HG03571 (cell line): ENCODE measurements around the gene ASB13.
"Not testable (repeated sequence)": the region's sequence is repeated elsewhere in the genome, so short reads cannot be mapped to it uniquely, and the experiment has no call there.

Experiments
- ATAC-seq: cut with Tn5 transposase; IDR thresholded peaks from one replicate; pipeline ENCODE4 v1.9.1; 2021; ENCODE audit not compliant: unreplicated experiment

Gene ASB13

GRCh38 chr10:5625992-5626777 is 40.2 kb downstream of the ASB13 start:
- no peak for ATAC-seq

- no peak for ATAC-seq
Observed at GRCh38 chr10:5624701-5625100, 41.7 kb downstream of the ASB13 start.

- ATAC-seq = peak; percentile 85
Observed at GRCh38 chr10:5623081-5623748, 43.2 kb downstream of the ASB13 start.

- ATAC-seq = no peak
Observed at GRCh38 chr10:5622186-5622960, 44.0 kb downstream of the ASB13 start.

GRCh38 chr10:5621371-5621770 is 45.0 kb downstream of the ASB13 start:
- ATAC-seq = not testable (repeated sequence)

- no peak for ATAC-seq
Observed at GRCh38 chr10:5620966-5621365, 45.4 kb downstream of the ASB13 start.

GRCh38 chr10:5620223-5620721 is 46.1 kb downstream of the ASB13 start:
- no peak for ATAC-seq

- no peak for ATAC-seq
Observed at GRCh38 chr10:5619362-5620211, 46.8 kb downstream of the ASB13 start.

- ATAC-seq = no peak
Observed at GRCh38 chr10:5618829-5619228, 47.6 kb downstream of the ASB13 start.

GRCh38 chr10:5618042-5618441 is 48.4 kb downstream of the ASB13 start:
- ATAC-seq = no peak

- ATAC-seq = no peak
Observed at GRCh38 chr10:5617521-5617920, 48.9 kb downstream of the ASB13 start.

GRCh38 chr10:5616836-5617235 is 49.6 kb downstream of the ASB13 start:
- ATAC-seq = no peak

- no peak for ATAC-seq
Observed at GRCh38 chr10:5616046-5616445, 50.3 kb downstream of the ASB13 start.

- no peak for ATAC-seq
Observed at GRCh38 chr10:5615316-5615715, 51.1 kb downstream of the ASB13 start.

- ATAC-seq = no peak
Observed at GRCh38 chr10:5614155-5614721, 52.2 kb downstream of the ASB13 start.

- ATAC-seq = no peak
Observed at GRCh38 chr10:5613481-5614154, 52.8 kb downstream of the ASB13 start.

GRCh38 chr10:5611899-5612680 is 54.3 kb downstream of the ASB13 start:
- no peak for ATAC-seq

- ATAC-seq = no peak
Observed at GRCh38 chr10:5609952-5610616, 56.3 kb downstream of the ASB13 start.
